ENCODE results near the gene MPP2. TPM values are rescaled to one million over a fixed set of nuclear protein-coding genes. Genes with fewer than 3 reads are reported as not detected.
A peak's percentile ranks its signal among the peaks of the same experiment; 100 is the strongest.

Gene MPP2
- polyA plus RNA-seq, 1 donor from 2014 or later, result 25.5 TPM

DNA sequence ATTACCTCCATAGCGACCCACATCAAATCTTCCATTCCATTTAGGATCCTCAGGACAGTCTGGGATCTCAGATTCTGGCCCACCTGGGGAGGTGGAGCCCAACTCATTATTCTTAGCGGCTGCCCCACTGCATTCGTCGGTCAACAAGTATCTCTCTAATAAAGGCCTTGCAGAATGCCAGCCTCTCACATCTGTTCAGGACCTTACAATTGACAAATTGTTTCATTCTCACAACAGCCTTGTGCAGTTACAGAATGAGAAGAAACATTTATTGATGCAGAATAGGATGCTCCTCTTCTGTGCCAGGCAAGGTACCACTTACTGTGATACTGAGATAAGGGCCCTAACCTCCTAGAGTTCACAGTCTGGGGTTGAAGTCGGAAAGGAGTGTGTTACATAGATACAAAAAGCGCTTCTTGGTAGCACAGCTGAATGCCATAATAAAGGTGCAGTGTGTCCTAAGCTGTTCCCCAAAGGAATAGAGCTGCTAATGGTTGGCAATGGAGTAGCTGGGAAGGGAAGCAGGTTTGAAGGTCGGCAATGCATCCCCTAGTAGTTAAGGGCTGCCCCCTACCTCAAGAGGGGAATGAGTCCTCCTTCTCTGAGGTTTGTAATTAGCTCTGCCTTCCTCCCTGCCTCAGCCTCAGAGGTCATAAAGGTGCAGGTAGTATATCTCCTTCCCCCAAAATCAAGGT, 2.3 kb upstream of the MPP2 start:
- H3K79me2 ChIP-seq (replicated peaks; ENCODE audit: insufficient read depth, low read length), result peaks cover 10% of the 10 kb centered on the region
- no peaks in the 10 kb centered on the region for H4K20me1 ChIP-seq (ENCODE audit: insufficient read depth)
- no peaks in the 10 kb centered on the region for H3K9me2 ChIP-seq (ENCODE audit: insufficient read depth, low read length)
- no peaks in the 10 kb centered on the region for H3K36me3 ChIP-seq (ENCODE audit: insufficient read depth, low read length)
- H3K9ac ChIP-seq (ENCODE audit: low read length), result no peak overlapping the region
- H3K27ac ChIP-seq (ENCODE audit: low read length), result no peak overlapping the region
- no peaks in the 10 kb centered on the region for H3K27me3 ChIP-seq (ENCODE audit: insufficient read depth, low read depth, low read length)
- TF ChIP-seq RAD21 (conservative IDR thresholded peaks at IDR 0.05) (no peak), POLR2AphosphoS5 (IDR thresholded peaks at IDR 0.05) (no peak), EZH2 (IDR thresholded peaks at IDR 0.05; ENCODE audit: borderline replicate concordance, insufficient read depth, low read length, poor library complexity, severe bottlenecking) (no peak)
- TF ChIP-seq, protein P1, sequence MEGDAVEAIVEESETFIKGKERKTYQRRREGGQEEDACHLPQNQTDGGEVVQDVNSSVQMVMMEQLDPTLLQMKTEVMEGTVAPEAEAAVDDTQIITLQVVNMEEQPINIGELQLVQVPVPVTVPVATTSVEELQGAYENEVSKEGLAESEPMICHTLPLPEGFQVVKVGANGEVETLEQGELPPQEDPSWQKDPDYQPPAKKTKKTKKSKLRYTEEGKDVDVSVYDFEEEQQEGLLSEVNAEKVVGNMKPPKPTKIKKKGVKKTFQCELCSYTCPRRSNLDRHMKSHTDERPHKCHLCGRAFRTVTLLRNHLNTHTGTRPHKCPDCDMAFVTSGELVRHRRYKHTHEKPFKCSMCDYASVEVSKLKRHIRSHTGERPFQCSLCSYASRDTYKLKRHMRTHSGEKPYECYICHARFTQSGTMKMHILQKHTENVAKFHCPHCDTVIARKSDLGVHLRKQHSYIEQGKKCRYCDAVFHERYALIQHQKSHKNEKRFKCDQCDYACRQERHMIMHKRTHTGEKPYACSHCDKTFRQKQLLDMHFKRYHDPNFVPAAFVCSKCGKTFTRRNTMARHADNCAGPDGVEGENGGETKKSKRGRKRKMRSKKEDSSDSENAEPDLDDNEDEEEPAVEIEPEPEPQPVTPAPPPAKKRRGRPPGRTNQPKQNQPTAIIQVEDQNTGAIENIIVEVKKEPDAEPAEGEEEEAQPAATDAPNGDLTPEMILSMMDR (IDR thresholded peaks at IDR 0.05; ENCODE audit: poor library complexity, severe bottlenecking), result no peak
- H3K9me3 ChIP-seq (ENCODE audit: low read length), result no peaks in the 10 kb centered on the region
- H3F3A ChIP-seq (ENCODE audit: insufficient read depth, low read length, poor library complexity, severe bottlenecking), result no peaks in the 10 kb centered on the region
- no peak overlapping the region for H3K4me3 ChIP-seq (ENCODE audit: low read length)
- H3K4me2 ChIP-seq (ENCODE audit: low read length), result no peak overlapping the region
- no peak overlapping the region for H2AFZ ChIP-seq (ENCODE audit: low read depth, low read length)

DNA sequence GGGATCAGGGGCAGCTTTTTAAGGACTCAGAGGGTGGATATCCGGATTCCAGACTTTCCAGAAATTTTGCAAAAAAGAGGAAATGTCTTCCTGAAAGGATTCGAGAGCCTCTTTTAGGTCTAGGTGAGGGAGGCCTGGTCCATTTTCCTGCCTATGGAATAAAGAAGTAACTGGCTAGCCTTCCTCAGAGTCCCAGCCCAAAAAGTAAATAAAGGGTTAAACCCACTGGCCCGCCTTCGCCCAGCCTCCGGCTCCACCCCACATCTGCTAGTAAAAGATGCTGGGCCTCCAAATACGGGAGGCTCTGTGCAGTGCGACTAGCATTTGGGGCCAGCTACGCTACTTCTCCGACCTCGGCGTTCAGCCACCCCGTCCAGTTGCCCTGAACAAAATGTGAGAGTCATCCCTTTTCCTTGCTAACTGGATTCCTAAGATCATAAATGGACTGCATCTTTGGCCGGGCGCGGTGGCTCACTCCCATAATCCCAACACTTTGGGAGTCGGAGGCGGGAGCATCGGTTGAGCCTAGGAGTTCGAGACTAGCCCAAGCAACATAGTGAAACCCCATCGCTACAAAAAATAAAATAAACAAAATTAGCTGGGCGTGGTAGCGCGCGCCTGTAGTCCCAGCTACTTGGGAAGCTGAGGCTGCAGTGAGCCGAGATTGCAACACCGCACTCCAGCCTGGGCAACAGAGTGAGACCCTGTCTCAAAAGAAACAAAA, 824 bp upstream of the MPP2 start:
- H3K9me3 ChIP-seq (ENCODE audit: low read length), result no peaks in the 10 kb centered on the region
- H3F3A ChIP-seq (ENCODE audit: insufficient read depth, low read length, poor library complexity, severe bottlenecking), result no peaks in the 10 kb centered on the region
- peaks cover 17% of the 10 kb centered on the region for H3K79me2 ChIP-seq (replicated peaks; ENCODE audit: insufficient read depth, low read length)
- H3K9me2 ChIP-seq (ENCODE audit: insufficient read depth, low read length), result no peaks in the 10 kb centered on the region
- peak overlapping the region; percentile 63 for H3K4me2 ChIP-seq (ENCODE audit: low read length)
- H3K36me3 ChIP-seq (ENCODE audit: insufficient read depth, low read length), result no peaks in the 10 kb centered on the region
- H4K20me1 ChIP-seq (ENCODE audit: insufficient read depth), result no peaks in the 10 kb centered on the region
- peak overlapping the region; percentile 40 for H2AFZ ChIP-seq (ENCODE audit: low read depth, low read length)
- peak overlapping the region; percentile 96 for H3K4me3 ChIP-seq (ENCODE audit: low read length)
- TF ChIP-seq EP300 (conservative IDR thresholded peaks at IDR 0.05; ENCODE audit: poor library complexity, severe bottlenecking) (no peak), TAF1 (IDR thresholded peaks at IDR 0.05; ENCODE audit: low read depth) (no peak), RAD21 (conservative IDR thresholded peaks at IDR 0.05) (no peak), EZH2 (IDR thresholded peaks at IDR 0.05; ENCODE audit: borderline replicate concordance, insufficient read depth, low read length, poor library complexity, severe bottlenecking) (no peak), POLR2AphosphoS5 (IDR thresholded peaks at IDR 0.05) (no peak), MXI1 (conservative IDR thresholded peaks at IDR 0.05; ENCODE audit: poor library complexity, severe bottlenecking) (peak; percentile 5)
- TF ChIP-seq, protein P2, sequence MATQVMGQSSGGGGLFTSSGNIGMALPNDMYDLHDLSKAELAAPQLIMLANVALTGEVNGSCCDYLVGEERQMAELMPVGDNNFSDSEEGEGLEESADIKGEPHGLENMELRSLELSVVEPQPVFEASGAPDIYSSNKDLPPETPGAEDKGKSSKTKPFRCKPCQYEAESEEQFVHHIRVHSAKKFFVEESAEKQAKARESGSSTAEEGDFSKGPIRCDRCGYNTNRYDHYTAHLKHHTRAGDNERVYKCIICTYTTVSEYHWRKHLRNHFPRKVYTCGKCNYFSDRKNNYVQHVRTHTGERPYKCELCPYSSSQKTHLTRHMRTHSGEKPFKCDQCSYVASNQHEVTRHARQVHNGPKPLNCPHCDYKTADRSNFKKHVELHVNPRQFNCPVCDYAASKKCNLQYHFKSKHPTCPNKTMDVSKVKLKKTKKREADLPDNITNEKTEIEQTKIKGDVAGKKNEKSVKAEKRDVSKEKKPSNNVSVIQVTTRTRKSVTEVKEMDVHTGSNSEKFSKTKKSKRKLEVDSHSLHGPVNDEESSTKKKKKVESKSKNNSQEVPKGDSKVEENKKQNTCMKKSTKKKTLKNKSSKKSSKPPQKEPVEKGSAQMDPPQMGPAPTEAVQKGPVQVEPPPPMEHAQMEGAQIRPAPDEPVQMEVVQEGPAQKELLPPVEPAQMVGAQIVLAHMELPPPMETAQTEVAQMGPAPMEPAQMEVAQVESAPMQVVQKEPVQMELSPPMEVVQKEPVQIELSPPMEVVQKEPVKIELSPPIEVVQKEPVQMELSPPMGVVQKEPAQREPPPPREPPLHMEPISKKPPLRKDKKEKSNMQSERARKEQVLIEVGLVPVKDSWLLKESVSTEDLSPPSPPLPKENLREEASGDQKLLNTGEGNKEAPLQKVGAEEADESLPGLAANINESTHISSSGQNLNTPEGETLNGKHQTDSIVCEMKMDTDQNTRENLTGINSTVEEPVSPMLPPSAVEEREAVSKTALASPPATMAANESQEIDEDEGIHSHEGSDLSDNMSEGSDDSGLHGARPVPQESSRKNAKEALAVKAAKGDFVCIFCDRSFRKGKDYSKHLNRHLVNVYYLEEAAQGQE (IDR thresholded peaks at IDR 0.05; ENCODE audit: borderline replicate concordance), result no peak
- peak overlapping the region; percentile 95 for H3K27ac ChIP-seq (ENCODE audit: low read length)
- H3K27me3 ChIP-seq (ENCODE audit: insufficient read depth, low read depth, low read length), result no peaks in the 10 kb centered on the region
- peak overlapping the region; percentile 99 for H3K9ac ChIP-seq (ENCODE audit: low read length)
